Caco-2 (cell line): ENCODE measurements around the gene IPP. TPM values are rescaled to one million over a fixed set of nuclear protein-coding genes. Genes with fewer than 3 reads are reported as not detected.

Source experiments
- BruUV-seq: library from RNA; stranded (reverse); fragments of 400-500 nt; replicated peaks from 2 replicates; lab custom pipeline; 2021; lab: Mats Ljungman, UMichigan
- CTCF ChIA-PET: fragments of 300-600 bp; sonication (Branson Sonifier 250); formaldehyde crosslinking; loops from one replicate; lab custom pipeline; 2022; ENCODE audit warnings: antibody characterized with exemption; lab: Charles Lee
- POLR2A ChIA-PET: fragments of 300-600 bp; sonication (Branson Sonifier 250); formaldehyde crosslinking; loops from one replicate; lab custom pipeline; 2022; ENCODE audit warnings: antibody characterized with exemption; lab: Charles Lee
- DNase-seq, 2 experiments: peaks; one replicate each; pipeline versions ENCODE4 v3.0.0 to v3.0.0-alpha.2; 2020 to 2022
- H3K27me3 ChIP-seq: replicated peaks from 2 replicates; pipeline ENCODE4 v1.6.0; 2011; ENCODE audit warnings: low read length; ENCODE audit not compliant: control insufficient read depth, insufficient read depth
- H3K36me3 ChIP-seq: 2 replicates; pipeline ENCODE4 v1.5.1; 2011; ENCODE audit warnings: low read length; ENCODE audit not compliant: control insufficient read depth, insufficient read depth
- H3K4me1 ChIP-seq: fragments of 250-450 bp; sonication (Bioruptor Pico); 2 replicates; pipeline ENCODE4 v1.5.1; 2020; ENCODE audit warnings: mild to moderate bottlenecking
- H3K4me3 ChIP-seq: 2 replicates; pipeline ENCODE4 v1.5.1; 2011; ENCODE audit warnings: low read depth, mild to moderate bottlenecking, control low read depth, low read length
- H3K9me3 ChIP-seq: fragments of 250-450 bp; sonication (Bioruptor Pico); 2 replicates; pipeline ENCODE4 v1.5.1; 2020; ENCODE audit warnings: mild to moderate bottlenecking, moderate library complexity
- H3K27ac Mint-ChIP-seq: one replicate; pipeline ENCODE4 v1.8.0; 2022; ENCODE audit warnings: mixed read lengths; ENCODE audit not compliant: unreplicated experiment
- H3K27me3 Mint-ChIP-seq: one replicate; pipeline ENCODE4 v1.8.0; 2022; ENCODE audit warnings: mixed read lengths; ENCODE audit not compliant: insufficient read depth, unreplicated experiment
- H3K36me3 Mint-ChIP-seq: one replicate; pipeline ENCODE4 v1.8.0; 2022; ENCODE audit warnings: mild to moderate bottlenecking, mixed read lengths; ENCODE audit not compliant: insufficient read depth, unreplicated experiment
- H3K4me1 Mint-ChIP-seq: one replicate; pipeline ENCODE4 v1.8.0; 2022; ENCODE audit warnings: low read depth, mixed read lengths; ENCODE audit not compliant: unreplicated experiment
- H3K4me3 Mint-ChIP-seq: one replicate; pipeline ENCODE4 v1.8.0; 2022; ENCODE audit warnings: mild to moderate bottlenecking, moderate library complexity, mixed read lengths; ENCODE audit not compliant: unreplicated experiment
- H3K9me3 Mint-ChIP-seq: one replicate; pipeline ENCODE4 v1.8.0; 2022; ENCODE audit warnings: mixed read lengths; ENCODE audit not compliant: unreplicated experiment
- intact Hi-C: fragments of 100-400 bp; cut with micrococcal nuclease; formaldehyde crosslinking; loops from one replicate; pipeline ENCODE4 v1.10.0; 2022; ENCODE audit not compliant: unreplicated experiment
- total RNA-seq: library from RNA; stranded (reverse); gene quantifications from 2 replicates; pipeline ENCODE4 v1.2.3, GENCODE V29; 2022
- TF ChIP-seq, protein P1 (sequence below), 2 experiments: fragments of 200-600 bp in 1 of 2; IDR thresholded peaks; 1 replicate in 1 of 2; 2 replicates in 1 of 2; pipeline versions ENCODE4 v1.5.1 to v1.8.0; 2011 to 2022; ENCODE audit warnings: antibody characterized with exemption in 1 of 2, control low read depth in 1 of 2, inconsistent platforms in 1 of 2, low read depth in 1 of 2, low read length in 1 of 2, mild to moderate bottlenecking in 1 of 2, moderate library complexity in 1 of 2; ENCODE audit not compliant: insufficient read depth in 1 of 2, severe bottlenecking in 1 of 2, unreplicated experiment in 1 of 2

Gene IPP
- total RNA-seq, 1 experiment from 2014 or later: 7.6 TPM

DNA sequence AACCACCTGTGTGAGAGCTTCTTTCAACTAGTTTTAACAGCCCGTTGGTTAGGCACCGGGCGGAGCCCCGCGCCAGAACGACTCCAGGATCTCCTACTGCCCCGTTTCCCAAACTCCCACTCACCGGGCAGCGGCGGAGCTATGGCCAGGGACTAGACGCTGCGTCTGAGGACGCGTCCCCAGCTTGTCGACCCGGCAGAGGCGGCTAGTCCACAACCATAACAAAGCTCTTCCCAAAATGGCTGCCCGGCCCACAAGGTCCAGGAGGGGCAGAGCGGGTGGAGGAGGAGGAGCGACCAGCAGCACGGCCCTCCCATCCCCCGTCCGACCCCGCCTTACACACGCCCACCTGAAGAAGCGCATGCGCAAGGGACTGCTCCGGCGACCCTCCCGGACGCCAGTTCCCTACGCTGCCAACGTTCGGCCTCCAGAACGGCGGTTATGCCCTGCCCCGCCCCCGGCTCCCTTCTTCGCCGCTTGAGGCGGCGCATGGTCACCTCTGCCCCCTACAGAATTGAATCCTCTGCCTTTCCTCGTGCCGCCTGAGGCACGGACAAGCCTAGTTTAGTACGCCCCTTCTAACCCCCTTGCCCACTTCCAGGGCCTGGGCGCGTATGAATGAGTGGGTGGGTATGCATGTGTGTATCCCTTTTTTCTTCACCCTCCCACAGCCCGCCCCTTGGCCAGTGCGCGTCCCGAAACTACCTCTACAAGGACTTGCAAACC, 64.0 kb downstream of the IPP start, which contains the start of gene GPBP1L1:
TSS of gene GPBP1L1 (minus strand) at position 246 of the 726 bp plus-strand sequence. CDS start 27,446 bp downstream, outside the sequence.
- no peaks in the 10 kb centered on the region for H3K9me3 ChIP-seq
- peak within 1 kb of the TSS; percentile 77 for H3K4me3 ChIP-seq
- no peaks in the 10 kb centered on the region for H3K27me3 ChIP-seq
- ChIA-PET POLR2A (interaction anchor here (0.6 to 1.5 kb wide), 10 partner anchors 17 to 357 kb away, joined by 3 to 6 read pairs (median 4); partner anchors contain the start of genes IPP and MAST2), CTCF (interaction anchor here (0.8 kb wide), 1 partner anchor 10 kb away, joined by 3 read pairs; no protein-coding TSS in a partner anchor)
- H3K36me3 ChIP-seq: no peaks in the 10 kb centered on the region
- Mint-ChIP-seq H3K4me3 (peak within 1 kb of the TSS; percentile 84), H3K27me3 (no peaks in the 10 kb centered on the region), H3K9me3 (no peaks in the 10 kb centered on the region), H3K36me3 (peaks cover 32% of the 10 kb centered on the region), H3K4me1 (no peaks in the 10 kb centered on the region), H3K27ac (peak within 1 kb of the TSS; percentile 86)
- TF ChIP-seq, protein P1, sequence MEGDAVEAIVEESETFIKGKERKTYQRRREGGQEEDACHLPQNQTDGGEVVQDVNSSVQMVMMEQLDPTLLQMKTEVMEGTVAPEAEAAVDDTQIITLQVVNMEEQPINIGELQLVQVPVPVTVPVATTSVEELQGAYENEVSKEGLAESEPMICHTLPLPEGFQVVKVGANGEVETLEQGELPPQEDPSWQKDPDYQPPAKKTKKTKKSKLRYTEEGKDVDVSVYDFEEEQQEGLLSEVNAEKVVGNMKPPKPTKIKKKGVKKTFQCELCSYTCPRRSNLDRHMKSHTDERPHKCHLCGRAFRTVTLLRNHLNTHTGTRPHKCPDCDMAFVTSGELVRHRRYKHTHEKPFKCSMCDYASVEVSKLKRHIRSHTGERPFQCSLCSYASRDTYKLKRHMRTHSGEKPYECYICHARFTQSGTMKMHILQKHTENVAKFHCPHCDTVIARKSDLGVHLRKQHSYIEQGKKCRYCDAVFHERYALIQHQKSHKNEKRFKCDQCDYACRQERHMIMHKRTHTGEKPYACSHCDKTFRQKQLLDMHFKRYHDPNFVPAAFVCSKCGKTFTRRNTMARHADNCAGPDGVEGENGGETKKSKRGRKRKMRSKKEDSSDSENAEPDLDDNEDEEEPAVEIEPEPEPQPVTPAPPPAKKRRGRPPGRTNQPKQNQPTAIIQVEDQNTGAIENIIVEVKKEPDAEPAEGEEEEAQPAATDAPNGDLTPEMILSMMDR (IDR thresholded peaks at IDR 0.05; ENCODE audit: insufficient read depth in 1 of 2, low read depth in 1 of 2, low read length in 1 of 2, severe bottlenecking in 1 of 2, unreplicated experiment in 1 of 2): no peak
- intact Hi-C loops: loop anchor here (1.0 to 10.0 kb wide), 5 partner anchors 64 to 195 kb away; partner anchors contain the start of genes IPP, NASP and TESK2
- H3K4me1 ChIP-seq: no peaks in the 10 kb centered on the region; the same call in 1 of the 2 replicates
- BruUV-seq: no TSS peak
- DNase-seq: peak; percentile 95 to 97

DNA sequence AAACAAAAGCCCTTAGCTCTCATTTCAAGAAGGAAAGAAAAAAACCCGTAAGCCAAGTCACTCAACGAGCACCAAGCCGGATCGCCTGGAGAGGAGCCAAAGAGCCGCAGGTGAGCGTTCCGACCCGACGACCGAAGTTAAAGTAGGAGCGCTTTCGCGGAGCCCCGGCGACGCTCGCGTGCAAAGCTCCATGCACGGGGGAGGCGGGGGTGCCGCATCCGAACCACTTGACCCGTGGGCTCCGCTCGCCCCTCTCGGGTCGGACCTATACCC, 64.5 kb downstream of the IPP start:
- POLR2A ChIA-PET: interaction anchor here (0.6 to 1.5 kb wide), 8 partner anchors 17 to 357 kb away, joined by 3 to 6 read pairs (median 4); partner anchors contain the start of gene MAST2
- H3K9me3 Mint-ChIP-seq: no peaks in the 10 kb centered on the region
- peak; percentile 40 to 56 for DNase-seq
- peak overlapping the region; percentile 86 for H3K27ac Mint-ChIP-seq
- no TSS peak for BruUV-seq
- Histone ChIP-seq H3K9me3 (no peaks in the 10 kb centered on the region), H3K4me1 (no peaks in the 10 kb centered on the region; the same call in 1 of the 2 replicates), H3K4me3 (peak overlapping the region; percentile 77), H3K36me3 (no peaks in the 10 kb centered on the region), H3K27me3 (no peaks in the 10 kb centered on the region)
- no peaks in the 10 kb centered on the region for H3K4me1 Mint-ChIP-seq
- peaks cover 28% of the 10 kb centered on the region for H3K36me3 Mint-ChIP-seq
- TF ChIP-seq, protein P1 (IDR thresholded peaks at IDR 0.05; ENCODE audit: insufficient read depth in 1 of 2, low read depth in 1 of 2, low read length in 1 of 2, severe bottlenecking in 1 of 2, unreplicated experiment in 1 of 2): peak in 1 of 2 experiments; percentile 6
- no peaks in the 10 kb centered on the region for H3K27me3 Mint-ChIP-seq
- CTCF ChIA-PET: interaction anchor here (0.8 kb wide), 1 partner anchor 9 kb away, joined by 3 read pairs; no protein-coding TSS in a partner anchor
- peak overlapping the region; percentile 84 for H3K4me3 Mint-ChIP-seq
- intact Hi-C loops: loop anchor here (1.0 to 10.0 kb wide), 4 partner anchors 104 to 195 kb away; partner anchors contain the start of genes NASP and TESK2

DNA sequence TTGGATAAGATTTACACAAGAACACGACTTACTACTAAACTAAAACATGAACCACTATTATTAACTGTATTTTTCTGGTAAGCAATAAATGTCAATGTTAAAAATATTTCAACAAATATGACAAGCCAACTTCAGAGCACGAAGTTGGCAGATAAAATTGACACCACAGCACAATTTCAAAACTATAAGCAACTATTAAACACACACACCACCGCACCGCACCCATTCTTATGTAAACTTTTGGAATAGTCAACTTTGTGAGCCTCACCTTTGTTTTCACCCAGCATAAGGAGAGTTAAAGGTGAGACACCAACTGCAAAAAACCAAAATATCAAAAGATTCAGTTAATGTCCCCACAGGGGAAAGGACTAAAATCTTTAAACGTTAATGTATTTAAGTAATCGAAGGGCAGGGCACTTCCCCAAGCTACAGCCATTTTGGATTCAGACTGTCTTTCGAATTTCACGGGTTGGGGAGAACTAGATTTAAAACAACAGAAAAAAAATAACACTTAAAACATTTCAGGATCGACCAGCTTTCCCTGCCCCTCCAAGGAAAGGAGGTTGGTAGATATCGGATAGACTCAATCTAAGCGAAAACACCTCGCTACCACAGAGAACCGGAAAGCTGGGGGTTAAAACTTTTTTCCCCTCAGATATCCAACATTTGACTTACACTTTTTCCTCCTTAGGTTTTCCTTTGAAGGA, 65.0 kb downstream of the IPP start:
- BruUV-seq: no TSS peak

More for the DNA sequence above, 65.0 kb downstream of the IPP start:
- H3K27ac Mint-ChIP-seq: peak overlapping the region; percentile 86
- H3K4me3 Mint-ChIP-seq: peak overlapping the region; percentile 84
- no peaks in the 10 kb centered on the region for H3K27me3 ChIP-seq
- CTCF ChIA-PET: interaction anchor here (0.8 kb wide), 1 partner anchor 9 kb away, joined by 3 read pairs; no protein-coding TSS in a partner anchor
- H3K9me3 Mint-ChIP-seq: no peaks in the 10 kb centered on the region
- H3K36me3 ChIP-seq: no peaks in the 10 kb centered on the region
- peaks cover 25% of the 10 kb centered on the region for H3K36me3 Mint-ChIP-seq
- H3K9me3 ChIP-seq: no peaks in the 10 kb centered on the region
- H3K4me1 ChIP-seq: no peaks in the 10 kb centered on the region; the same call in 1 of the 2 replicates
- POLR2A ChIA-PET: interaction anchor here (0.6 to 1.5 kb wide), 5 partner anchors 16 to 140 kb away, joined by 3 to 6 read pairs (median 3); partner anchors contain the start of gene MAST2
- H3K27me3 Mint-ChIP-seq: no peaks in the 10 kb centered on the region
- peak in 1 of 2 experiments; percentile 2 for DNase-seq
- intact Hi-C loops: loop anchor here (1.0 to 10.0 kb wide), 4 partner anchors 103 to 196 kb away; partner anchors contain the start of genes NASP and TESK2
- H3K4me3 ChIP-seq: peak overlapping the region; percentile 77
- no peaks in the 10 kb centered on the region for H3K4me1 Mint-ChIP-seq
- TF ChIP-seq, protein P1 (IDR thresholded peaks at IDR 0.05; ENCODE audit: insufficient read depth in 1 of 2, low read depth in 1 of 2, low read length in 1 of 2, severe bottlenecking in 1 of 2, unreplicated experiment in 1 of 2): no peak
